OCI-LY7 (cell line): Measurements from ENCODE around the gene INSR. TPM values are rescaled to one million over a fixed set of nuclear protein-coding genes. Genes with fewer than 3 reads are reported as not detected.
A peak's percentile ranks its signal among the peaks of the same experiment; 100 is the strongest.

Experiments used
- BruUV-seq: library from RNA; stranded (reverse); fragments of 400-500 nt; replicated peaks from 2 replicates; lab custom pipeline; 2021; lab: Mats Ljungman, UMichigan
- CTCF ChIA-PET: fragments of 300-600 bp; sonication (Branson Sonifier 250); formaldehyde crosslinking; loops from one replicate; lab custom pipeline; 2022; ENCODE audit warnings: antibody characterized with exemption; ENCODE audit not compliant: unreplicated experiment; lab: Charles Lee
- POLR2A ChIA-PET: fragments of 300-600 bp; sonication (Branson Sonifier 250); formaldehyde crosslinking; loops from one replicate; lab custom pipeline; 2022; ENCODE audit warnings: antibody characterized with exemption; lab: Charles Lee
- DNase-seq: peaks from one replicate; pipeline ENCODE4 v3.0.0-alpha.2; 2015; ENCODE audit warnings: low spot score
- H2AFZ ChIP-seq: fragments of 200-600 bp; sonication (generic), shearing (Covaris generic); 2 replicates; pipeline ENCODE4 v1.6.1; 2014; ENCODE audit warnings: mild to moderate bottlenecking, antibody characterized with exemption, low read length, moderate library complexity
- H3K27ac ChIP-seq: fragments of 200-600 bp; sonication (generic); 2 replicates; pipeline ENCODE4 v1.5.1; 2014; ENCODE audit warnings: mixed run types, low read depth, mild to moderate bottlenecking, moderate library complexity, low read length, inconsistent platforms; ENCODE audit not compliant: poor library complexity, severe bottlenecking
- H3K36me3 ChIP-seq: fragments of 200-600 bp; sonication (generic); 2 replicates; pipeline ENCODE4 v1.6.1; 2014; ENCODE audit warnings: mild to moderate bottlenecking, antibody characterized with exemption, low read length, moderate library complexity, mixed read lengths; ENCODE audit not compliant: insufficient read depth
- H3K4me1 ChIP-seq: fragments of 200-600 bp; sonication (generic); 2 replicates; pipeline ENCODE4 v1.5.1; 2014; ENCODE audit warnings: mild to moderate bottlenecking, low read length; ENCODE audit not compliant: insufficient read depth, poor library complexity, severe bottlenecking
- H3K4me2 ChIP-seq: fragments of 200-600 bp; sonication (generic); 2 replicates; pipeline ENCODE4 v1.6.1; 2014; ENCODE audit warnings: mild to moderate bottlenecking, low read length
- H3K4me3 ChIP-seq: fragments of 200-600 bp; sonication (generic); 2 replicates; pipeline ENCODE4 v1.5.1; 2014; ENCODE audit warnings: mild to moderate bottlenecking, low read depth, low read length; ENCODE audit not compliant: poor library complexity, severe bottlenecking
- H3K79me2 ChIP-seq: fragments of 200-600 bp; sonication (generic); 2 replicates; pipeline ENCODE4 v1.6.1; 2016; ENCODE audit warnings: low read depth, mild to moderate bottlenecking, low read length, moderate library complexity, mixed read lengths; ENCODE audit not compliant: insufficient read depth
- H3K9me2 ChIP-seq: fragments of 200-600 bp; sonication (generic); 2 replicates; pipeline ENCODE4 v1.6.1; 2016; ENCODE audit warnings: mild to moderate bottlenecking, low read length, mixed read lengths; ENCODE audit not compliant: insufficient read depth
- H3K9me3 ChIP-seq: fragments of 200-600 bp; sonication (generic); 2 replicates; pipeline ENCODE4 v1.6.1; 2014; ENCODE audit warnings: mild to moderate bottlenecking, mixed run types, low read length, mixed read lengths
- H4K20me1 ChIP-seq: fragments of 200-600 bp; sonication (generic); 2 replicates; pipeline ENCODE4 v1.6.1; 2014; ENCODE audit warnings: mild to moderate bottlenecking, antibody characterized with exemption, low read length, moderate library complexity, mixed read lengths; ENCODE audit not compliant: insufficient read depth
- EZH2phosphoT487 ChIP-seq: fragments of 200-600 bp; sonication (generic); IDR thresholded peaks from 2 replicates; pipeline ENCODE4 v1.6.1; 2018; ENCODE audit warnings: low read depth, borderline replicate concordance, mild to moderate bottlenecking, mixed run types, antibody characterized with exemption, low read length, moderate library complexity, mixed read lengths
- intact Hi-C: fragments of 100-400 bp; cut with micrococcal nuclease; formaldehyde crosslinking; loops from one replicate; pipeline ENCODE4 v1.10.0; 2022; ENCODE audit not compliant: unreplicated experiment
- total RNA-seq, 2 experiments: library from RNA; depleted of rRNA in 1 of 2; stranded (reverse); fragments of >200 nt in 1 of 2; shearing (Covaris generic) in 1 of 2; gene quantifications; 2 replicates each; pipeline ENCODE4 v1.2.3, GENCODE V29; 2014 to 2022
- TF ChIP-seq, protein P1 (sequence below): fragments of 200-600 bp; sonication (generic); conservative IDR thresholded peaks from 2 replicates; pipeline ENCODE4 v1.5.1; 2014; ENCODE audit warnings: mild to moderate bottlenecking, antibody characterized with exemption, low read length, moderate library complexity, mixed read lengths

The INSR gene
- total RNA-seq, 2 experiments from 2014 or later, result 57.7 to 74.0 TPM

DNA sequence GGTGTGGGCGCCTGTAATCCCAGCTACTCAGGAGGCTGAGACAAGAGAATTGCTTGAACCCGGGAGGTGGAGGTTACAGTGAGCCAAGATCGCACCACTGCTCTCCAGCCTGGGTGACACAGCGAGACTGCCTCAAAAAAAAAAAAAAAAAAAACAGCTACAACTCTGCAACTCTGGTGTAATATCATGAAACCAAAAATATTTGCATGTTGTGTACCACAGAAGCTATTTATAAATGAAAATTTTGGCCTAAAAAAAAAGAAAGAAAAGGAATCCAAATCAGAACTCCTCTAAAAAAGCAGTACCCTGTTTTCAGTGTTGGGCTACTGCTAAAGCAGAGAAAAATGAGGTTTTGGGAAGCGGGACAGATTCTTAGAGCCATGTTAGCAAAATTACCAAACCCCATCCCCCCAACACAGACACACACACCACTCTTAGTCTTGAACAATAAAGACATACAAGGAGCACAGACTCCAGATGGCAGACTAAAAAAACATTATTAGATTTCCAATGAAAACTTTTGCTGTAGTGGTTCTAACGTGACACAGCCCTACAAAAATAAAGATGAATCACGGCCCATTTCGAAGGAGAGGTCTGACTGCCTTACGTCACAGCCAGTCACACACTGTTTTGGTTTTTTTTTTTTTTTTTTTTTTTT lies 51.5 kb downstream of the INSR start:
- H3K79me2 ChIP-seq, result peaks cover 88% of the 10 kb centered on the region

DNA sequence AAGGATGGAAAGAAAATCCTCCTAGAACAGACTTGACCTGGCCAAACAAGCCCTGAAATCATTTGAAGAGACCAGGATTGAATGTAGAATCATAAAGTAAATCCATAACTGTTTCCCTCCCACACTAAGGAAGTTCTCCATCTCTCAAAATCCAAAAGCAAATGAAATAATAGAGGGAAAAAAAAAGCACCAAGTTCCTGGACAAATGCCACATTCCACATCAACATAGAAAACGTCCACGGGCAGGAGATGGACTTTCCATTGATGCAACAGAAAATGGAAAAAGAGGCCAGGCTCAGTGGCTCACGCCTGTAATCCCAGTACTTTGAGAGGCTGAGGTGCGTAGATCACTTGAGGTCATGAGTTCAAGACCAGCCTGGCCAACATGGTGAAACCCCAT lies 56.2 kb downstream of the INSR start:
- TF ChIP-seq, protein P1, sequence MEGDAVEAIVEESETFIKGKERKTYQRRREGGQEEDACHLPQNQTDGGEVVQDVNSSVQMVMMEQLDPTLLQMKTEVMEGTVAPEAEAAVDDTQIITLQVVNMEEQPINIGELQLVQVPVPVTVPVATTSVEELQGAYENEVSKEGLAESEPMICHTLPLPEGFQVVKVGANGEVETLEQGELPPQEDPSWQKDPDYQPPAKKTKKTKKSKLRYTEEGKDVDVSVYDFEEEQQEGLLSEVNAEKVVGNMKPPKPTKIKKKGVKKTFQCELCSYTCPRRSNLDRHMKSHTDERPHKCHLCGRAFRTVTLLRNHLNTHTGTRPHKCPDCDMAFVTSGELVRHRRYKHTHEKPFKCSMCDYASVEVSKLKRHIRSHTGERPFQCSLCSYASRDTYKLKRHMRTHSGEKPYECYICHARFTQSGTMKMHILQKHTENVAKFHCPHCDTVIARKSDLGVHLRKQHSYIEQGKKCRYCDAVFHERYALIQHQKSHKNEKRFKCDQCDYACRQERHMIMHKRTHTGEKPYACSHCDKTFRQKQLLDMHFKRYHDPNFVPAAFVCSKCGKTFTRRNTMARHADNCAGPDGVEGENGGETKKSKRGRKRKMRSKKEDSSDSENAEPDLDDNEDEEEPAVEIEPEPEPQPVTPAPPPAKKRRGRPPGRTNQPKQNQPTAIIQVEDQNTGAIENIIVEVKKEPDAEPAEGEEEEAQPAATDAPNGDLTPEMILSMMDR, result no peak
- TF ChIP-seq EZH2phosphoT487, result no peak
- Histone ChIP-seq H3K4me3 (no peak overlapping the region), H3K36me3 (no peaks in the 10 kb centered on the region; the same call in 1 of the 2 replicates), H3K4me1 (peaks cover 45% of the 10 kb centered on the region), H3K9me2 (no peaks in the 10 kb centered on the region), H3K4me2 (no peak overlapping the region), H3K27ac (no peak overlapping the region), H3K9me3 (no peaks in the 10 kb centered on the region), H2AFZ (no peak overlapping the region), H3K79me2 (peaks cover 61% of the 10 kb centered on the region), H4K20me1 (no peaks in the 10 kb centered on the region)
- ChIA-PET CTCF (no interaction called here), POLR2A (no interaction called here)
- DNase-seq, result no peak
- BruUV-seq, result no TSS peak
- intact Hi-C loops, result loop anchor here (2.0 kb wide), 2 partner anchors 35 to 39 kb away; no protein-coding TSS in a partner anchor

More for the DNA sequence above, 51.5 kb downstream of the INSR start:
- peak overlapping the region; percentile 33; the same call in 1 of the 2 replicates for H2AFZ ChIP-seq
- ChIA-PET POLR2A (interaction anchor here (0.6 to 1.0 kb wide), 4 partner anchors 35 to 1194 kb away, joined by 3 to 6 read pairs (median 4); partner anchors contain the start of gene INSR), CTCF (interaction anchor here (0.6 kb wide), 1 partner anchor 677 kb away, joined by 5 read pairs; no protein-coding TSS in a partner anchor)
- peak overlapping the region; percentile 64 for H3K4me2 ChIP-seq
- DNase-seq, result peak; percentile 62
- peak overlapping the region; percentile 60 for H3K4me3 ChIP-seq
- intact Hi-C loops, result no loop called here
- peak overlapping the region; percentile 83 for H3K27ac ChIP-seq
- BruUV-seq, result no TSS peak
- H4K20me1 ChIP-seq, result no peaks in the 10 kb centered on the region
- H3K9me2 ChIP-seq, result no peaks in the 10 kb centered on the region
- H3K9me3 ChIP-seq, result peaks cover 9% of the 10 kb centered on the region; the same call in 1 of the 2 replicates
- H3K36me3 ChIP-seq, result peaks cover 13% of the 10 kb centered on the region
- peaks cover 58% of the 10 kb centered on the region for H3K4me1 ChIP-seq
- TF ChIP-seq EZH2phosphoT487, result no peak
- TF ChIP-seq, protein P1, result no peak

GRCh38 chr19:7236153-7236552 lies 58.1 kb downstream of the INSR start:
- H3K4me1 ChIP-seq, result peaks cover 26% of the 10 kb centered on the region
- peaks cover 42% of the 10 kb centered on the region for H3K79me2 ChIP-seq
- intact Hi-C loops, result no loop called here
- CTCF ChIA-PET, result no interaction called here
- POLR2A ChIA-PET, result no interaction called here
- H3K4me2 ChIP-seq, result no peak overlapping the region
- DNase-seq, result no peak
- no peaks in the 10 kb centered on the region for H3K9me2 ChIP-seq
- no peak for TF ChIP-seq EZH2phosphoT487
- TF ChIP-seq, protein P1, result no peak
- no peaks in the 10 kb centered on the region for H4K20me1 ChIP-seq
- H3K4me3 ChIP-seq, result no peak overlapping the region
- BruUV-seq, result no TSS peak
- no peak overlapping the region for H2AFZ ChIP-seq
- no peak overlapping the region for H3K27ac ChIP-seq
- no peaks in the 10 kb centered on the region for H3K36me3 ChIP-seq
- no peaks in the 10 kb centered on the region for H3K9me3 ChIP-seq
